ENCODE measurements around the gene PRELID3B. TPM values are rescaled to one million over a fixed set of nuclear protein-coding genes. Genes with fewer than 3 reads are reported as not detected.

Gene PRELID3B
- total RNA-seq, 4 donors from 2014 or later: 35.1 to 60.8 (median 40.0) TPM

- H3K4me3 ChIP-seq: no peak overlapping the region
- H3K4me1 ChIP-seq: peaks cover 0 to 39% (median 23%) of the 10 kb centered on the region in 3 donors
- no peak for ATAC-seq
- WGBS, 2 donors (ENCODE audit: low coverage in 1 of 2): 80% methylated on average over 2 to 5 of the region's 5 CpGs
- H3K9me3 ChIP-seq: no peaks in the 10 kb centered on the region
- H3K36me3 ChIP-seq: peaks cover 0 to 27% of the 10 kb centered on the region in 2 donors
- H3K27ac ChIP-seq: no peak overlapping the region
- TF ChIP-seq EP300 (IDR thresholded peaks at IDR 0.05): no peak
- TF ChIP-seq POLR2AphosphoS5 (IDR thresholded peaks at IDR 0.05): no peak
- TF ChIP-seq CTCF (IDR thresholded peaks at IDR 0.05): no peak
- no peak for TF ChIP-seq POLR2A (IDR thresholded peaks at IDR 0.05)
- no peaks in the 10 kb centered on the region for H3K27me3 ChIP-seq
Observed at GRCh38 chr20:59040667-59041066, 1.9 kb downstream of the PRELID3B start.

DNA sequence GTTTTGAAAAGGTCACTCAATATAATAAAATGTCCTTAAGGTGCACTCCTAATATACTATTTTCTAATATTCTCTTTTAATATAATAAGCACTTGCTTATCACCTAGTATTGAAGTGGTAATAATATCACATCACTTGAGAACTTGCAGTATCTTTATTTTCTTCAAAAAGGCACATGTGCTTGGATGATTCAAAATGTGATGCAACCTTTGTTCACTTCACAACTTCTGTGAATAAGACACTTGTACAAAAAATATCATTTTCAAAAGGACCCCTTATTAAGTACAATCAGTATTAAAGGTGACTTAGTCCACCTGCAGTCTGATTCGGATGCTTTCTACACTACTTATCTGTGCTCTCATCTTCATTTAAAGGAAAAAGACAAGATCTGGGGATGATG is 3.4 kb downstream of the PRELID3B start:
- 59 to 89% methylated on average over 1 of the region's 1 CpG for WGBS, 2 donors (ENCODE audit: low coverage in 1 of 2)
- ATAC-seq: no peak
- Histone ChIP-seq H3K4me3 (no peak overlapping the region), H3K9me3 (no peaks in the 10 kb centered on the region), H3K36me3 (peaks cover 4 to 41% of the 10 kb centered on the region in 2 donors), H3K27ac (no peak overlapping the region), H3K27me3 (no peaks in the 10 kb centered on the region), H3K4me1 (peaks cover 0 to 39% (median 23%) of the 10 kb centered on the region in 3 donors)
- TF ChIP-seq POLR2AphosphoS5 (IDR thresholded peaks at IDR 0.05) (no peak), CTCF (IDR thresholded peaks at IDR 0.05) (no peak), EP300 (IDR thresholded peaks at IDR 0.05) (no peak)

- no peak for ATAC-seq
- WGBS, 2 donors (ENCODE audit: low coverage in 1 of 2): 89 to 94% methylated on average over 9 to 11 of the region's 12 CpGs
- Histone ChIP-seq H3K9me3 (no peaks in the 10 kb centered on the region), H3K4me3 (no peak overlapping the region), H3K4me1 (peaks cover 0 to 38% (median 20%) of the 10 kb centered on the region in 3 donors), H3K36me3 (peaks cover 4 to 47% of the 10 kb centered on the region in 2 donors), H3K27ac (no peak overlapping the region), H3K27me3 (no peaks in the 10 kb centered on the region)
- TF ChIP-seq POLR2AphosphoS5 (IDR thresholded peaks at IDR 0.05) (no peak), POLR2A (IDR thresholded peaks at IDR 0.05) (no peak), CTCF (IDR thresholded peaks at IDR 0.05) (no peak), EP300 (IDR thresholded peaks at IDR 0.05) (no peak)
Observed at GRCh38 chr20:59037386-59037785, 5.2 kb downstream of the PRELID3B start.

DNA sequence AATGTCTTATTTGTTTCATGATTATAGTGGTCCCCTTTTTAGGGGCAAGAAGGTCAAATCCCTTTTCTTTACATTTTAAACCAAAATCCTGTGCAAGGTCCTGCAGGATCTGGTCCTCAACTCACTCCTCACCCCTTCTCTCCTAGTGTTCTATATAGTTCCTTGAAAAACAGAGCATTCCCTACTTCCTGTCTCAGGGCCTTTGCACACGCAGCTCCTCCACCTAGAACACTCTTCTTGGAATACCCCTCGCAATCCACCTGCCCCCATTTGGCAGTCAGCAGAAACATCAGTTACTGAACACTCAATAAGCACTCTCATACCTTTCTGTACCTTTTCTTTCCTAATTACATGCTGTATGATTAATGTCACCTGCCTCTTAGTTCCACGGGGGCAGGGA is 7.2 kb downstream of the PRELID3B start:
- Histone ChIP-seq H3K4me1 (peaks cover 6 to 33% (median 14%) of the 10 kb centered on the region in 3 donors), H3K9me3 (no peaks in the 10 kb centered on the region), H3K27ac (no peak overlapping the region), H3K27me3 (no peaks in the 10 kb centered on the region), H3K36me3 (peaks cover 4 to 47% of the 10 kb centered on the region in 2 donors), H3K4me3 (no peak overlapping the region)
- ATAC-seq: no peak
- WGBS, 2 donors (ENCODE audit: low coverage in 1 of 2): 100% methylated on average over 2 to 3 of the region's 3 CpGs
- TF ChIP-seq EP300 (IDR thresholded peaks at IDR 0.05) (no peak), CTCF (IDR thresholded peaks at IDR 0.05) (no peak), POLR2AphosphoS5 (IDR thresholded peaks at IDR 0.05) (no peak), POLR2A (IDR thresholded peaks at IDR 0.05) (no peak)

DNA sequence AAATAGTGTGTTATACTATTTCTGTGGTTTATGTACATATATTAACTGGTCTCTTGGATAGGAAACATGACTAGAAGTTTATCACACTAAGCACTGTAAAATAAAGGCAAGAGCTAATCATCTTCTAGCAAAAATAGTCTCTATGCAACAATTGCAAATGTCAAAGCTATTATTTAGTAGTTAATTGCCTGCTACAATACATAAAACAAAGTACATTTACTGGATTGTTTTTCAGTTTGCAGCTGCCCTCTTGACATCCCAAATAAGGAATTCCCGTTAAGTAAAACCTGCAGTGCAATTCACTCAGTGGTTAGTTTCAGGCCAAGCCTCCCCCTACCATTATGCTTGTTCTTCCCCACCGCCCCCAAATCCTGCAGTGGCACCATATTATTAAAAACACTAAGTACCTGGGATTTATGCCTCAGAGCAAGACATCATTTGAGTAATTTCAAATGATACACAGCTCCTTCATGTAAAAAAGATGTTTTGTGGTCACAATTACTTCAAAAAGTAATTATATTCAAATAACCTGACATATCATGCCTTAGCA is 8.9 kb downstream of the PRELID3B start:
- Histone ChIP-seq H3K4me1 (peaks cover 11 to 39% (median 20%) of the 10 kb centered on the region in 3 donors), H3K27ac (peak overlapping the region in 1 of 4 donors; percentile 90), H3K9me3 (no peaks in the 10 kb centered on the region), H3K4me3 (no peak overlapping the region), H3K36me3 (peaks cover 4 to 60% of the 10 kb centered on the region in 2 donors), H3K27me3 (no peaks in the 10 kb centered on the region)
- WGBS, 2 donors (ENCODE audit: low coverage in 1 of 2): 78 to 85% methylated on average over 2 of the region's 2 CpGs
- TF ChIP-seq EP300 (IDR thresholded peaks at IDR 0.05) (no peak), POLR2A (IDR thresholded peaks at IDR 0.05) (no peak), CTCF (IDR thresholded peaks at IDR 0.05) (no peak), POLR2AphosphoS5 (IDR thresholded peaks at IDR 0.05) (no peak)
- no peak for ATAC-seq

Measured in gastroesophageal sphincter (tissue), 4 donors.